ENCODE measurements around the gene SGTA. TPM values are rescaled to one million over a fixed set of nuclear protein-coding genes. Genes with fewer than 3 reads are reported as not detected.
"Not testable (repeated sequence)": the region's sequence is repeated elsewhere in the genome, so short reads cannot be mapped to it uniquely, and the experiment has no call there.

Gene SGTA
- total RNA-seq, 1 donor from 2014 or later: 38.5 TPM

DNA sequence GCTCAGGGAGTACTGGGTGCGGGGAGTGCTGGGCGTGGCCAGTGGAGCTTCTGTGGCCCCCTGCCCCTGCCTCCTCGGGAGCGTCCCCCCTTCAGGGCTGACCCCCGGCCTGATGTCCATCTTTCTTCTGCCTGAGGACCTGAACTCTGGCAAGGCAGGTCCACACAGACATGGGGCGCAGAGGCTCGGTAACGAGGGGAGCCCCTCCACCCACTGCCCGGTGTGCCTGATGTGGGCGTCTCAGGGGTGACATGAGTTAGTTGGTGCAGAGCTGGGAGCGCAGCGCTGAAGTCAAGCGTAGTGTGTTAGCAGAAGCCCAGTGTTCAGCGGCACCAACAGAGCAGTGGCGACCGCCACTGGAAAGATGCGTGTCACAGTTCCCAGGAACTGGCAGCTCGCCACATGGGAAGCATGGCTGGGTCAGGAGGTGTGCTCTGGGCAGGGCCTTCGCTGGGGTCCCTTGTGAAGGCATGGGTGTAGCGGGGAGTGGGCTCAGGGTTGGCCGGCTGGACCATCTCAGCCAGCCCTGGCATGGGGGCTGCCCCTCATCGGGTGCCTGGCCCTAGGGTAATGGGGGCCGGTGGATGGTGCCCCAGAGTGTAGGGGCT is 13.7 kb upstream of the SGTA start:
- no peak for DNase-seq (ENCODE audit: low spot score)
- ATAC-seq: peak; percentile 12
- intact Hi-C loops (cut with DNase I): no loop called here

DNA sequence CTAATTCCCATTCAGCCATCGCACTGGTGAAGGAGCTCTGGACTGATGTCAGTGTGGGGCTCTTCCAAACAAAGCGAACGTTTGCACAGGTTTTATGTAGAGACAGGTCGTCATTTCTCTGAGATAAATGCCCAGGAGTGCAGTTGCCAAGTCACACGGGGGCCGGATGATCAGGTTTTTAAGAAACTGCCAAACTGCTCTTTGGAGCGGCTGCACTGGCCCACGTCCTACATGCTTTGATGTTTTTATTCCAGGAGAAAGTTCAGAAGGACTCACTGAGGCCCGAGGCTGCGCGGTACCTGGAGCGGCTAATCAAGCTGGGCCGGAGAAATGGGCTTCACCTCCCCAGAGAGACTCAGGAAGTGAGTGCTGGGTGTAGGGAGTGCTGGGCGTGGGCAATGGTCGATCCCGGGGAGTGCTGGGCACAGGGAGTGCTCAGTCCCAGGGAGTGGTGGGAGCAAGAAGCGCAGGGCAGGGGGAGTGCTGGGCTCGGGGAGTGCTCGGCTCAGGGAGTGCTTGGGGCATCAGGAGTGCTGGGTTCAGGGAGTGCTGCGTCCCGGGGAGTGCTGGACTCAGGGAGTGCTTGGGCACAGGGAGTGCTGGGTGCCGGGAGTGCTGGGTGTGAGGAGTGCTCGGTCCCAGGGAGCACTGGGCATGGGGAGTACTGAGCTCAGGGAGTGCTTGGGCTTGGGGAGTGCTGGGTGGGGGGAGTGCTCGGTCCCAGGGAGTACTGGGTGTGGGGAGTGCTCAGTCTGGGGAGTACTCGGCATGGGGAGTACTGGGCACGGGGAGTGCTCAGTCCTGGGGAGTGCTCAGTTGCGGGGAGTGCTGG is 13.0 kb upstream of the SGTA start:
- intact Hi-C loops (cut with DNase I): no loop called here
- no peak for ATAC-seq
- DNase-seq (ENCODE audit: low spot score): no peak

DNA sequence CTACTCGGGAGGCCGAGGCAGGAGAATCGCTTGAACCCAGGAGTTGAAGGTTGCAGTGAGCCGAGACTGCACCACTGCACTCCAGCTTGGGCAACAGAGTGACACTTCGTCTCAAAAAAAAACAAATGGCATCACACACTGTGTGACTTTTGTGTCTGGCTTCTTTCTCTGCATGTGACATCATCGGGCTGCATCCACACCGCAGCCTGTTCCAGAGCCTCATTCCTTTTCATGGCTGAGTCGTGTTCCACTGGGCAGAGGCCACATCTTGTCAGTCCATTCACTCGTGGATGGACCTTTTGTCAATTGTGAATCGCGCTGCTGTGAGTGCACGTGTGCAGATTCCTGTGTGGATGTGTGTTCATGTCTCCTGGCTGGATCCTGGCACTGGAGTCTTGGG is 10.5 kb upstream of the SGTA start:
- intact Hi-C loops (cut with DNase I): no loop called here
- ATAC-seq (no peak), DNase-seq (ENCODE audit: low spot score) (no peak)

DNA sequence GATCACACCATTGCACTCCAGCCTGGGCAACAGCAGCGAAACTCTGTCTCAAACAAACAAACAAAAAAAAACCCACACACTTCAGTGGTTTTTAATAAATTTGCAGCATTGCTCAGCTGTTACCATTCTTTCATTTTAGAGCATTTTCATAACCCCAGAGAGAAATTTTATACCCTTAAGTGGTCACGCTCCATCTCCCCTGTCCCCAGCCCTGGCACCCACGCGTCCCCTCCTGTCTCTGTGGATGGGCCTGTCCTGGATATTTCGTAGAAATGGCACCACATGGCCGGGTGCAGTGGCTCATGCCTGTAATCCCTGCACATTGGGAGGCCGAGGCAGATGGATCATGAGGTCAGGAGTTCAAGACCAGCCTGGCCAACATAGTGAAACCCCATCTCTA is 10.1 kb upstream of the SGTA start:
- intact Hi-C loops (cut with DNase I): no loop called here
- no peak for DNase-seq (ENCODE audit: low spot score)

GRCh38 chr19:2792666-2793065 is 9.6 kb upstream of the SGTA start:
- intact Hi-C loops (cut with DNase I); DNase-seq (ENCODE audit: low spot score); ATAC-seq: not testable (repeated sequence)

More for the DNA sequence above, 10.1 kb upstream of the SGTA start:
- no peak for ATAC-seq

DNA sequence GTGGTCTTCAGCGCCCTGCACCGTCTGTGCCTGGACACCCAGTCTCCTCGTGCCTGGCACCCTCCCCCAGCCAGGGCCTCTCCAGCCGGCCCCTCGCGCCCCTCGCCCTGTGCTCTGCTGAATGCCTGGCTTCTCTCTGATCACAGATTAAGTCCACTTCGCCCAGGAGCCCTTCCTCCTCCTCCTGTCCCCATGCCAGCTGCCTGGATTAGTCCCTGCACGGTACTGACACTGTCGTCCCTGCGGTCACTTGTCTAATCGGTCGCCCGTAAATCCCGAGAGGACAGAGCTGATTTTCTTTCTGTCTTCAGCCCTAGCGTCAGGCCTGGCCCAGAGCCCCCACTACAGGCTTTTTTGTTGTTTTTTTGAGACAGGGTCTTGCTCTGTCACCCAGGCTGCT is 8.8 kb upstream of the SGTA start:
- ATAC-seq: no peak
- intact Hi-C loops (cut with DNase I): no loop called here
- DNase-seq (ENCODE audit: low spot score): no peak

- DNase-seq (ENCODE audit: low spot score): no peak
- no peak for ATAC-seq
- intact Hi-C loops (cut with DNase I): no loop called here
Observed at GRCh38 chr19:2791440-2791839, 8.4 kb upstream of the SGTA start.

GRCh38 chr19:2790557-2791271 is 7.6 kb upstream of the SGTA start:
- no peak for DNase-seq (ENCODE audit: low spot score)
- no peak for ATAC-seq
- intact Hi-C loops (cut with DNase I): no loop called here

GRCh38 chr19:2790194-2790556 is 7.1 kb upstream of the SGTA start:
- ATAC-seq: no peak
- intact Hi-C loops (cut with DNase I): no loop called here
- no peak for DNase-seq (ENCODE audit: low spot score)

GRCh38 chr19:2788237-2788636 is 5.2 kb upstream of the SGTA start:
- no peak for ATAC-seq
- intact Hi-C loops (cut with DNase I): no loop called here
- no peak for DNase-seq (ENCODE audit: low spot score)

GRCh38 chr19:2787115-2787514 is 4.0 kb upstream of the SGTA start:
- DNase-seq (ENCODE audit: low spot score) (no peak), ATAC-seq (no peak)
- intact Hi-C loops (cut with DNase I): no loop called here

- intact Hi-C loops (cut with DNase I): no loop called here
- DNase-seq (ENCODE audit: low spot score): peak; percentile 99
- ATAC-seq: peak; percentile 96
Observed at GRCh38 chr19:2785244-2785997, 2.3 kb upstream of the SGTA start, which contains the start of gene THOP1. Gene THOP1 (plus strand): TSS chr19:2785503. CDS start chr19:2785663, 160 bp downstream.

GRCh38 chr19:2783781-2784145 is 690 bp upstream of the SGTA start:
- ATAC-seq (no peak), DNase-seq (ENCODE audit: low spot score) (no peak)
- intact Hi-C loops (cut with DNase I): no loop called here

- no peak for DNase-seq (ENCODE audit: low spot score)
- ATAC-seq: no peak
- intact Hi-C loops (cut with DNase I): no loop called here
Observed at GRCh38 chr19:2782329-2782935, 641 bp downstream of the SGTA start.

- no peak for DNase-seq (ENCODE audit: low spot score)
- ATAC-seq: no peak
- intact Hi-C loops (cut with DNase I): no loop called here
Observed at GRCh38 chr19:2780284-2780683, 2.8 kb downstream of the SGTA start.

- ATAC-seq (no peak), DNase-seq (ENCODE audit: low spot score) (no peak)
- intact Hi-C loops (cut with DNase I): no loop called here
Observed at GRCh38 chr19:2779121-2779740, 3.8 kb downstream of the SGTA start.

DNA sequence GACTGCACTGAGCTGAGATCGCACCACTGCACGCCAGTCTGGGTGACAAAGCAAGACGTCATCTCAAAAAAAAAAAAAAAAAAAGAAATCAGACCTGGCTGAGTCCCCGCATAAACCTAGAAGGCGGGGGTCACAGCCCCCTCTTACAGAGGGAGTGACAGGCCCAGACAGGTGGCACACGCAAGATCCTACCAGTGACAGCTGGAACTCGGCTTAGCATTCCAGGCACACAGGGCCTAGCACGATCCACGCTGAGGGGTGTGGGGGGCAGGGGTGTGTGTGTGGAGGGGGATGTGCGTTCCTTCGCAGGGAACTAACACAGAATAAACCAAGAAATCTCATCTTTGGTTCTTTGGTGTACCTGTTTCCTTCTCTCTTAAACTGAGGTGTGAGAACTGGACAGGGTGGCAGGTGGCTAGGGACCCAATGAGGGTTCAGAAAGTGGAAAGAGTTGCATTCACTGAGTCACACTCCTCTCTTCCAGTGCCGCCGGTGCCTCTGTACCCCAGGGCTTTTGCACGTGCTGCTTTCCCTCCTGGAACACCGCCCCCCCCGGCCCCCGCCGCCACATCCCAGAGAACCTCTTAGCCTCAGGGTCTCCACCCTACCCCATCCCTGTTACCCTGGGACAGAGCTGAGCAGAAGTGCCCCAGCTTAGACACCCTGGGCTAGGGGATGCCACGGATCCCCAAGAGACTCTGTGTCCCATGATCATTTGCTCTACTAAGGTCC is 5.0 kb downstream of the SGTA start:
- ATAC-seq: no peak
- no peak for DNase-seq (ENCODE audit: low spot score)
- intact Hi-C loops (cut with DNase I): no loop called here
